GM23338 (cell line): ENCODE measurements around the gene TRIM23. TPM values are rescaled to one million over a fixed set of nuclear protein-coding genes. Genes with fewer than 3 reads are reported as not detected.
A peak's percentile ranks its signal among the peaks of the same experiment; 100 is the strongest.

Experiments
- ATAC-seq: fragments of 200-7000 bp; cut with Tn5 transposase; 3 replicates; pipeline ENCODE4 v1.9.1; 2020
- DNase-seq: peaks from one replicate; pipeline ENCODE4 v3.0.0-alpha.2; 2015; ENCODE audit warnings: low spot score
- H2AFZ ChIP-seq: fragments of 200-600 bp; sonication (generic); 2 replicates; pipeline ENCODE4 v1.8.0; 2016; ENCODE audit warnings: antibody characterized with exemption, mild to moderate bottlenecking, moderate library complexity
- H3F3A ChIP-seq: fragments of 200-600 bp; sonication (generic); replicated peaks from 2 replicates; pipeline ENCODE4 v1.8.0; 2017; ENCODE audit warnings: antibody characterized with exemption, mixed run types, low read depth
- H3K27ac ChIP-seq: fragments of 200-600 bp; sonication (generic); 2 replicates; pipeline ENCODE4 v1.6.1; 2016; ENCODE audit warnings: low read depth
- H3K27me3 ChIP-seq: fragments of 200-600 bp; sonication (generic); 2 replicates; pipeline ENCODE4 v1.8.0; 2016; ENCODE audit warnings: mild to moderate bottlenecking, mixed run types, moderate library complexity; ENCODE audit not compliant: insufficient read depth
- H3K36me3 ChIP-seq: fragments of 200-600 bp; sonication (generic); 2 replicates; pipeline ENCODE4 v1.8.0; 2016; ENCODE audit warnings: mild to moderate bottlenecking; ENCODE audit not compliant: insufficient read depth
- H3K4me1 ChIP-seq: fragments of 200-600 bp; sonication (generic); 2 replicates; pipeline ENCODE4 v1.8.0; 2016; ENCODE audit warnings: mild to moderate bottlenecking, moderate library complexity; ENCODE audit not compliant: insufficient read depth
- H3K4me2 ChIP-seq: fragments of 200-600 bp; sonication (generic); 2 replicates; pipeline ENCODE4 v1.7.1; 2017; ENCODE audit warnings: mixed run types
- H3K4me3 ChIP-seq: fragments of 200-600 bp; sonication (generic); 2 replicates; pipeline ENCODE4 v1.6.1; 2016; ENCODE audit warnings: mixed run types
- H3K79me2 ChIP-seq: fragments of 200-600 bp; sonication (generic); replicated peaks from 2 replicates; pipeline ENCODE4 v1.8.0; 2017; ENCODE audit warnings: mild to moderate bottlenecking; ENCODE audit not compliant: insufficient read depth
- H3K9me2 ChIP-seq: fragments of 200-600 bp; sonication (generic); 2 replicates; pipeline ENCODE4 v1.8.0; 2017; ENCODE audit not compliant: insufficient read depth
- H4K20me1 ChIP-seq: fragments of 200-600 bp; sonication (generic); replicated peaks from 2 replicates; pipeline ENCODE4 v1.8.0; 2017; ENCODE audit warnings: mild to moderate bottlenecking; ENCODE audit not compliant: insufficient read depth
- H3K27ac Mint-ChIP-seq: 2 replicates; pipeline ENCODE4 v1.8.0; 2020; ENCODE audit warnings: inconsistent platforms, mild to moderate bottlenecking, moderate library complexity, mixed read lengths
- H3K27me3 Mint-ChIP-seq: 3 replicates; pipeline ENCODE4 v1.8.0; 2022; ENCODE audit warnings: low read depth, mild to moderate bottlenecking, moderate library complexity, mixed read lengths, inconsistent platforms; ENCODE audit not compliant: insufficient read depth, poor library complexity
- H3K36me3 Mint-ChIP-seq: 3 replicates; pipeline ENCODE4 v1.8.0; 2021; ENCODE audit warnings: low read depth, mild to moderate bottlenecking, inconsistent platforms, moderate library complexity, mixed read lengths
- H3K4me1 Mint-ChIP-seq: 3 replicates; pipeline ENCODE4 v1.8.0; 2020; ENCODE audit warnings: mild to moderate bottlenecking, inconsistent platforms, mixed read lengths
- H3K4me3 Mint-ChIP-seq: 3 replicates; pipeline ENCODE4 v1.8.0; 2021; ENCODE audit warnings: moderate library complexity, mild to moderate bottlenecking, inconsistent platforms, mixed read lengths
- H3K9me3 Mint-ChIP-seq: 3 replicates; pipeline ENCODE4 v1.8.0; 2020; ENCODE audit warnings: moderate library complexity, mild to moderate bottlenecking, inconsistent platforms, mixed read lengths
- CREB1 ChIP-seq: fragments of 250-450 bp; sonication (Bioruptor Pico); IDR thresholded peaks from 2 replicates; pipeline ENCODE4 v1.5.0; 2020; ENCODE audit warnings: low read depth, mild to moderate bottlenecking, moderate library complexity
- ETS1 ChIP-seq: IDR thresholded peaks from 2 replicates; pipeline ENCODE4 v1.6.1; 2016; ENCODE audit warnings: antibody characterized with exemption
- JUNB ChIP-seq: IDR thresholded peaks from one replicate; pipeline ENCODE4 v1.6.1; 2016; ENCODE audit warnings: antibody characterized with exemption; ENCODE audit not compliant: unreplicated experiment
- POLR2AphosphoS5 ChIP-seq: IDR thresholded peaks from 2 replicates; pipeline ENCODE4 v1.6.1; 2016; ENCODE audit warnings: antibody characterized with exemption, low read depth
- REST ChIP-seq: IDR thresholded peaks from one replicate; pipeline ENCODE4 v1.6.1; 2018; ENCODE audit warnings: antibody characterized with exemption; ENCODE audit not compliant: unreplicated experiment
- STAT1 ChIP-seq: IDR thresholded peaks from one replicate; pipeline ENCODE4 v1.6.1; 2016; ENCODE audit warnings: antibody characterized with exemption; ENCODE audit not compliant: unreplicated experiment
- ZNF114 ChIP-seq: fragments of 250-450 bp; sonication (Bioruptor Pico); IDR thresholded peaks from 2 replicates; pipeline ENCODE4 v1.5.0; 2020; ENCODE audit warnings: mild to moderate bottlenecking, moderate library complexity
- polyA plus RNA-seq: library from polyadenylated mRNA; unstranded; fragments of >200 nt; fragmentation: Nextera tagmentation; extraction: Ambion mirVana; gene quantifications from 2 replicates; pipeline ENCODE4 v1.2.1, GENCODE V29; 2016
- total RNA-seq: library from RNA; depleted of rRNA; stranded (reverse); fragments of >200 nt; shearing (Covaris generic); gene quantifications from 2 replicates; pipeline ENCODE4 v1.2.3, GENCODE V29; 2014
- TF ChIP-seq, protein P1 (sequence below), 2 experiments: fragments of 200-600 bp in 1 of 2; sonication (generic) in 1 of 2; conservative IDR thresholded peaks; 2 replicates each; pipeline versions ENCODE4 v1.5.1 to v1.6.1; 2016 to 2017; ENCODE audit warnings: antibody characterized with exemption in 2 of 2, low read depth in 2 of 2, mild to moderate bottlenecking in 2 of 2, moderate library complexity in 1 of 2

Gene TRIM23
- total and polyA plus RNA-seq, 2 experiments from 2014 or later: 5.4 to 10.4 TPM

GRCh38 chr5:65588694-65589093 is 35.4 kb downstream of the TRIM23 start:
- peaks cover 28% of the 10 kb centered on the region for H3K36me3 Mint-ChIP-seq
- Histone ChIP-seq H3K36me3 (peaks cover 32% of the 10 kb centered on the region), H2AFZ (no peak overlapping the region)

DNA sequence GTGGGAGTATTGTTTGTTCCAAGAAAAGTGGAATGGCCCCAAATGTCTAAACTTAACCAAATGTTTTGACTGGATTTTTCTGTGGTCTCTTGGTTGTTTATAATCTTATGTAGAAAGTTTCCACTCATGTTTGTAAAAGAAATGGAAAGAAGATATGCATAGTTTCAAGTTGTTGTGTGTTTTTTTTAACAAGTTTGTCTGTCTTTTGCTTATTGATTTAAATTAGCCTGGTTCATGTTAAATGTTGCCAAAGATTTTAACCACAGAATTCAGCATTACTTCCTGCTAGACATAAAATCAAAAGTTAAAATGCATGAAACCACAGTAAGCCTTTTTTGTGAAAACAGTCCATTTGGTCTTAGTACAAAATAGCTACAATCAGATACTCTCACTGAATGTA is 47.0 kb downstream of the TRIM23 start:
- Histone ChIP-seq H2AFZ (no peak overlapping the region), H3K36me3 (peaks cover 5% of the 10 kb centered on the region; the same call in 1 of the 2 replicates), H3K27ac (no peak overlapping the region), H3K4me2 (no peak overlapping the region), H3K9me2 (no peaks in the 10 kb centered on the region), H3K4me1 (no peaks in the 10 kb centered on the region), H4K20me1 (no peaks in the 10 kb centered on the region), H3F3A (no peaks in the 10 kb centered on the region), H3K79me2 (peaks cover 2% of the 10 kb centered on the region), H3K4me3 (no peak overlapping the region), H3K27me3 (no peaks in the 10 kb centered on the region)
- ATAC-seq (no peak), DNase-seq (no peak)
- no peaks in the 10 kb centered on the region for H3K27me3 Mint-ChIP-seq
- H3K36me3 Mint-ChIP-seq: peaks cover 37% of the 10 kb centered on the region
- no peak overlapping the region for H3K4me3 Mint-ChIP-seq
- no peaks in the 10 kb centered on the region for H3K9me3 Mint-ChIP-seq
- H3K4me1 Mint-ChIP-seq: no peaks in the 10 kb centered on the region
- H3K27ac Mint-ChIP-seq: no peak overlapping the region
- TF ChIP-seq STAT1: no peak
- TF ChIP-seq ETS1: no peak
- TF ChIP-seq REST: no peak
- no peak for TF ChIP-seq CREB1
- TF ChIP-seq JUNB: no peak

More at GRCh38 chr5:65588694-65589093, 35.4 kb downstream of the TRIM23 start:
- H3K27ac ChIP-seq: no peak overlapping the region
- ATAC-seq (no peak), DNase-seq (no peak)
- no peaks in the 10 kb centered on the region; the same call in none of the 2 replicates for H4K20me1 ChIP-seq
- no peaks in the 10 kb centered on the region for H3K27me3 Mint-ChIP-seq
- H3K4me3 ChIP-seq: no peak overlapping the region
- H3K4me1 Mint-ChIP-seq: no peaks in the 10 kb centered on the region
- no peak overlapping the region for H3K4me3 Mint-ChIP-seq
- H3K4me1 ChIP-seq: no peaks in the 10 kb centered on the region
- no peaks in the 10 kb centered on the region for H3K9me2 ChIP-seq
- no peak overlapping the region for H3K27ac Mint-ChIP-seq
- no peaks in the 10 kb centered on the region for H3F3A ChIP-seq
- TF ChIP-seq POLR2AphosphoS5 (no peak), JUNB (no peak), ZNF114 (no peak), STAT1 (no peak), REST (no peak)
- TF ChIP-seq, protein P1, sequence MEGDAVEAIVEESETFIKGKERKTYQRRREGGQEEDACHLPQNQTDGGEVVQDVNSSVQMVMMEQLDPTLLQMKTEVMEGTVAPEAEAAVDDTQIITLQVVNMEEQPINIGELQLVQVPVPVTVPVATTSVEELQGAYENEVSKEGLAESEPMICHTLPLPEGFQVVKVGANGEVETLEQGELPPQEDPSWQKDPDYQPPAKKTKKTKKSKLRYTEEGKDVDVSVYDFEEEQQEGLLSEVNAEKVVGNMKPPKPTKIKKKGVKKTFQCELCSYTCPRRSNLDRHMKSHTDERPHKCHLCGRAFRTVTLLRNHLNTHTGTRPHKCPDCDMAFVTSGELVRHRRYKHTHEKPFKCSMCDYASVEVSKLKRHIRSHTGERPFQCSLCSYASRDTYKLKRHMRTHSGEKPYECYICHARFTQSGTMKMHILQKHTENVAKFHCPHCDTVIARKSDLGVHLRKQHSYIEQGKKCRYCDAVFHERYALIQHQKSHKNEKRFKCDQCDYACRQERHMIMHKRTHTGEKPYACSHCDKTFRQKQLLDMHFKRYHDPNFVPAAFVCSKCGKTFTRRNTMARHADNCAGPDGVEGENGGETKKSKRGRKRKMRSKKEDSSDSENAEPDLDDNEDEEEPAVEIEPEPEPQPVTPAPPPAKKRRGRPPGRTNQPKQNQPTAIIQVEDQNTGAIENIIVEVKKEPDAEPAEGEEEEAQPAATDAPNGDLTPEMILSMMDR (conservative IDR thresholded peaks at IDR 0.05; ENCODE audit: low read depth in 2 of 2): peak in 1 of 2 experiments; percentile 27; a peak in 2 of 4 replicates
- H3K79me2 ChIP-seq: no peaks in the 10 kb centered on the region
- no peaks in the 10 kb centered on the region for H3K9me3 Mint-ChIP-seq
- no peak overlapping the region for H3K4me2 ChIP-seq
- no peaks in the 10 kb centered on the region for H3K27me3 ChIP-seq
